Liver (tissue), 9 donors: ENCODE data around the gene GPATCH2. TPM values are rescaled to one million over a fixed set of nuclear protein-coding genes. Genes with fewer than 3 reads are reported as not detected.

Experiments used
- DNase-seq: peaks from one replicate; pipeline ENCODE4 v3.0.0-alpha.2; 2017; ENCODE audit warnings: low spot score
- H3K27ac ChIP-seq, 2 donors: one replicate each; pipeline ENCODE4 v1.7.0; 2013; ENCODE audit warnings: inconsistent platforms in 2 of 2, low read length in 2 of 2, control low read depth in 1 of 2, low read depth in 1 of 2, mild to moderate bottlenecking in 1 of 2
- H3K27me3 ChIP-seq, 4 donors: one replicate each; pipeline versions ENCODE4 v1.6.1 to v1.7.0; 2013; ENCODE audit warnings: low read length in 3 of 4, inconsistent platforms in 1 of 4, mild to moderate bottlenecking in 1 of 4, moderate library complexity in 1 of 4; ENCODE audit not compliant: control insufficient read depth in 4 of 4, insufficient read depth in 4 of 4
- H3K36me3 ChIP-seq, 4 donors: one replicate each; pipeline versions ENCODE4 v1.6.1 to v1.7.0; 2013; ENCODE audit warnings: low read length in 3 of 4, mild to moderate bottlenecking in 3 of 4, low read depth in 1 of 4, moderate library complexity in 1 of 4; ENCODE audit not compliant: control insufficient read depth in 4 of 4, insufficient read depth in 3 of 4
- H3K4me1 ChIP-seq, 4 donors: one replicate each; pipeline versions ENCODE4 v1.6.1 to v1.7.0; 2013; ENCODE audit warnings: low read length in 3 of 4, mild to moderate bottlenecking in 3 of 4, moderate library complexity in 1 of 4; ENCODE audit not compliant: control insufficient read depth in 4 of 4, insufficient read depth in 4 of 4
- H3K4me3 ChIP-seq, 3 donors: one replicate each; pipeline versions ENCODE4 v1.6.1 to v1.7.0; 2013; ENCODE audit warnings: low read length in 3 of 3, control low read depth in 1 of 3, low read depth in 1 of 3, mild to moderate bottlenecking in 1 of 3
- H3K9ac ChIP-seq, 2 donors: one replicate each; pipeline ENCODE4 v1.7.0; 2013; ENCODE audit warnings: low read length in 2 of 2, mild to moderate bottlenecking in 2 of 2, moderate library complexity in 2 of 2, control low read depth in 1 of 2, low read depth in 1 of 2
- H3K9me3 ChIP-seq, 4 donors: one replicate each; pipeline versions ENCODE4 v1.6.1 to v1.7.0; 2013; ENCODE audit warnings: low read length in 3 of 4; ENCODE audit not compliant: control insufficient read depth in 4 of 4
- EGR1 ChIP-seq, 2 donors: IDR thresholded peaks; 2 replicates each; pipeline ENCODE4 v1.6.1; 2016 to 2018; ENCODE audit warnings: antibody characterized with exemption in 2 of 2, low read depth in 2 of 2
- FOXA1 ChIP-seq: IDR thresholded peaks from 2 replicates; pipeline ENCODE4 v1.6.1; 2016; ENCODE audit warnings: antibody characterized with exemption
- FOXA2 ChIP-seq: IDR thresholded peaks from 2 replicates; pipeline ENCODE4 v1.6.1; 2016; ENCODE audit warnings: antibody characterized with exemption
- GABPA ChIP-seq, 2 donors: IDR thresholded peaks in 1 of 2; conservative IDR thresholded peaks in 1 of 2; 2 replicates each; pipeline ENCODE4 v1.6.1; 2016; ENCODE audit warnings: antibody characterized with exemption in 2 of 2, mild to moderate bottlenecking in 1 of 2, moderate library complexity in 1 of 2
- HNF4A ChIP-seq, 2 donors: conservative IDR thresholded peaks; 2 replicates each; pipeline ENCODE4 v1.6.1; 2016; ENCODE audit warnings: antibody characterized with exemption in 2 of 2, mild to moderate bottlenecking in 2 of 2
- HNF4G ChIP-seq: IDR thresholded peaks from 2 replicates; pipeline ENCODE4 v1.6.1; 2016; ENCODE audit warnings: antibody characterized with exemption
- JUND ChIP-seq, 2 donors: IDR thresholded peaks; 2 replicates each; pipeline ENCODE4 v1.6.1; 2016; ENCODE audit warnings: antibody characterized with exemption in 2 of 2
- NR2F2 ChIP-seq: IDR thresholded peaks from 2 replicates; pipeline ENCODE4 v1.6.1; 2016; ENCODE audit warnings: antibody characterized with exemption
- RAD21 ChIP-seq, 2 donors: IDR thresholded peaks; 2 replicates each; pipeline ENCODE4 v1.6.1; 2016; ENCODE audit warnings: antibody characterized with exemption in 2 of 2, mild to moderate bottlenecking in 2 of 2
- RXRA ChIP-seq, 2 donors: IDR thresholded peaks; 2 replicates each; pipeline ENCODE4 v1.6.1; 2017 to 2018; ENCODE audit warnings: antibody characterized with exemption in 2 of 2, mild to moderate bottlenecking in 1 of 2
- SP1 ChIP-seq: IDR thresholded peaks from 2 replicates; pipeline ENCODE4 v1.6.1; 2018; ENCODE audit warnings: antibody characterized with exemption, mild to moderate bottlenecking
- TAF1 ChIP-seq: conservative IDR thresholded peaks from 2 replicates; pipeline ENCODE4 v1.6.1; 2016; ENCODE audit warnings: antibody characterized with exemption, mild to moderate bottlenecking
- YY1 ChIP-seq: IDR thresholded peaks from 2 replicates; pipeline ENCODE4 v1.6.1; 2016; ENCODE audit warnings: antibody characterized with exemption, mild to moderate bottlenecking
- WGBS: extraction: QIAGEN DNeasy Blood & Tissue Kit; methylation state at CpG from one replicate; pipeline ENCODE4 v1.1.7; 2013; 5-methylcytosine and 5-hydroxymethylcytosine counted together
- polyA plus RNA-seq, 2 donors: library from polyadenylated mRNA; stranded (reverse) in 1 of 2; unstranded in 1 of 2; fragments of 200-250 nt in 1 of 2; fragments of >200 nt in 1 of 2; fragmentation: Nextera tagmentation in 1 of 2; extraction: Ambion mirVana in 1 of 2; gene quantifications; one replicate each; pipeline versions ENCODE4 v1.2.1 to v1.2.3, GENCODE V29; 2013 to 2015
- total RNA-seq, 2 donors: library from RNA; depleted of rRNA; stranded (reverse); fragments of >200 nt; gene quantifications; one replicate each; pipeline ENCODE4 v1.2.3, GENCODE V29; 2014
- TF ChIP-seq, protein P1 (sequence below): fragments of 150-350 bp; IDR thresholded peaks from 2 replicates; pipeline ENCODE4 v1.5.1; 2017; ENCODE audit warnings: improper control_type of control experiment, low read depth, low read length; ENCODE audit not compliant: missing input control
- TF ChIP-seq, protein P2 (sequence below): IDR thresholded peaks from 2 replicates; pipeline ENCODE4 v1.6.1; 2016; ENCODE audit warnings: antibody characterized with exemption
- TF ChIP-seq, protein P3 (sequence below): IDR thresholded peaks from 2 replicates; pipeline ENCODE4 v1.6.1; 2016; ENCODE audit warnings: antibody characterized with exemption, mild to moderate bottlenecking
- TF ChIP-seq, protein P4 (sequence below): IDR thresholded peaks from 2 replicates; pipeline ENCODE4 v1.6.1; 2016; ENCODE audit warnings: antibody characterized with exemption
- TF ChIP-seq, protein P5 (sequence below): IDR thresholded peaks from 2 replicates; pipeline ENCODE4 v1.6.1; 2016; ENCODE audit warnings: antibody characterized with exemption
- donor health status: healthy.
- donor health status: healthy.
- donor health status: healthy.
- donor health status: healthy.
- donor health status: healthy.

The GPATCH2 gene
- total and polyA plus RNA-seq, 4 donors: 1.6 to 11.2 (median 5.8) TPM

DNA sequence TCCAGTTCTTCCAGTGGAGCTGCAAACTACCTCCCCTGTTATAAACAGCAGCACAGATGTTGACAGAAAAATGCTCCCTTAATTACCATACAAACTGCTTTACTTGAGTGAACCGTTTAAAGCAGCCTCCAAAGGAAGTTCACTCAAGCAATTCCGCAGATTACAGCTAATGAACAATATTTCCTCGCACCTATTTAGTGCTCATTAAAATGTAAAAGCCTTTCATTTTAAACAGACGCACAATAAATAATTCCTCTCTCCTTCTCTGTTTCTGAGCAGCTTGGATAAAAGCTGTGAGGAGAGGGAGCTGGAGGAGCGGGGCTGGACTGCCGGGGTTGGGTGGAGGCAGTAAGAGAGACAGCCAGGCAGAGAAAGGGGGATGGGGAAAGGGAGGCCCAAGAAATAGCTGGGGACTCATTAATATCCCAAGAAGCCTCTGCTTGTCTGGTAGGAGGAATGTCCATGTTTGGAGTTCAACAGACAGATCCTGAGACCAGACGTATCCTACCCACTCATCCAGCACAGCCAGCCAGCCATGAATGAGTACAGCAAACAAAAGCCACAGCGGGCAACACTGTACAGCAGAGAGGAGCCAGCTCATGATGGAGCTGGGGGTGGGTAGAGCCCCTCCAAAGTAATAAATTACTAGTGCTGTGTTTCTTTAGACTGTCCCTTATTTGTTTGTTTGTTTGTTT, 227.7 kb downstream of the GPATCH2 start:
- Histone ChIP-seq H3K9ac (no peak overlapping the region), H3K4me1 (no peaks in the 10 kb centered on the region), H3K27me3 (peaks cover 0 to 2% (median 0%) of the 10 kb centered on the region in 4 donors), H3K36me3 (no peaks in the 10 kb centered on the region), H3K9me3 (no peaks in the 10 kb centered on the region), H3K4me3 (no peak overlapping the region), H3K27ac (no peak overlapping the region)
- TF ChIP-seq JUND (IDR thresholded peaks at IDR 0.05) (no peak), GABPA (IDR thresholded peaks at IDR 0.05 in 1 of 2, conservative IDR thresholded peaks at IDR 0.05 in 1 of 2) (no peak), SP1 (no peak), HNF4A (conservative IDR thresholded peaks at IDR 0.05) (no peak), NR2F2 (no peak), EGR1 (IDR thresholded peaks at IDR 0.05; ENCODE audit: low read depth in 2 of 2) (no peak), FOXA1 (no peak), HNF4G (no peak), YY1 (no peak), TAF1 (no peak), RAD21 (IDR thresholded peaks at IDR 0.05) (no peak), RXRA (IDR thresholded peaks at IDR 0.05) (no peak), FOXA2 (no peak)
- TF ChIP-seq, protein P1, sequence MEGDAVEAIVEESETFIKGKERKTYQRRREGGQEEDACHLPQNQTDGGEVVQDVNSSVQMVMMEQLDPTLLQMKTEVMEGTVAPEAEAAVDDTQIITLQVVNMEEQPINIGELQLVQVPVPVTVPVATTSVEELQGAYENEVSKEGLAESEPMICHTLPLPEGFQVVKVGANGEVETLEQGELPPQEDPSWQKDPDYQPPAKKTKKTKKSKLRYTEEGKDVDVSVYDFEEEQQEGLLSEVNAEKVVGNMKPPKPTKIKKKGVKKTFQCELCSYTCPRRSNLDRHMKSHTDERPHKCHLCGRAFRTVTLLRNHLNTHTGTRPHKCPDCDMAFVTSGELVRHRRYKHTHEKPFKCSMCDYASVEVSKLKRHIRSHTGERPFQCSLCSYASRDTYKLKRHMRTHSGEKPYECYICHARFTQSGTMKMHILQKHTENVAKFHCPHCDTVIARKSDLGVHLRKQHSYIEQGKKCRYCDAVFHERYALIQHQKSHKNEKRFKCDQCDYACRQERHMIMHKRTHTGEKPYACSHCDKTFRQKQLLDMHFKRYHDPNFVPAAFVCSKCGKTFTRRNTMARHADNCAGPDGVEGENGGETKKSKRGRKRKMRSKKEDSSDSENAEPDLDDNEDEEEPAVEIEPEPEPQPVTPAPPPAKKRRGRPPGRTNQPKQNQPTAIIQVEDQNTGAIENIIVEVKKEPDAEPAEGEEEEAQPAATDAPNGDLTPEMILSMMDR: no peak
- TF ChIP-seq, protein P2, sequence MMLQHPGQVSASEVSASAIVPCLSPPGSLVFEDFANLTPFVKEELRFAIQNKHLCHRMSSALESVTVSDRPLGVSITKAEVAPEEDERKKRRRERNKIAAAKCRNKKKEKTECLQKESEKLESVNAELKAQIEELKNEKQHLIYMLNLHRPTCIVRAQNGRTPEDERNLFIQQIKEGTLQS: no peak
- TF ChIP-seq, protein P3, sequence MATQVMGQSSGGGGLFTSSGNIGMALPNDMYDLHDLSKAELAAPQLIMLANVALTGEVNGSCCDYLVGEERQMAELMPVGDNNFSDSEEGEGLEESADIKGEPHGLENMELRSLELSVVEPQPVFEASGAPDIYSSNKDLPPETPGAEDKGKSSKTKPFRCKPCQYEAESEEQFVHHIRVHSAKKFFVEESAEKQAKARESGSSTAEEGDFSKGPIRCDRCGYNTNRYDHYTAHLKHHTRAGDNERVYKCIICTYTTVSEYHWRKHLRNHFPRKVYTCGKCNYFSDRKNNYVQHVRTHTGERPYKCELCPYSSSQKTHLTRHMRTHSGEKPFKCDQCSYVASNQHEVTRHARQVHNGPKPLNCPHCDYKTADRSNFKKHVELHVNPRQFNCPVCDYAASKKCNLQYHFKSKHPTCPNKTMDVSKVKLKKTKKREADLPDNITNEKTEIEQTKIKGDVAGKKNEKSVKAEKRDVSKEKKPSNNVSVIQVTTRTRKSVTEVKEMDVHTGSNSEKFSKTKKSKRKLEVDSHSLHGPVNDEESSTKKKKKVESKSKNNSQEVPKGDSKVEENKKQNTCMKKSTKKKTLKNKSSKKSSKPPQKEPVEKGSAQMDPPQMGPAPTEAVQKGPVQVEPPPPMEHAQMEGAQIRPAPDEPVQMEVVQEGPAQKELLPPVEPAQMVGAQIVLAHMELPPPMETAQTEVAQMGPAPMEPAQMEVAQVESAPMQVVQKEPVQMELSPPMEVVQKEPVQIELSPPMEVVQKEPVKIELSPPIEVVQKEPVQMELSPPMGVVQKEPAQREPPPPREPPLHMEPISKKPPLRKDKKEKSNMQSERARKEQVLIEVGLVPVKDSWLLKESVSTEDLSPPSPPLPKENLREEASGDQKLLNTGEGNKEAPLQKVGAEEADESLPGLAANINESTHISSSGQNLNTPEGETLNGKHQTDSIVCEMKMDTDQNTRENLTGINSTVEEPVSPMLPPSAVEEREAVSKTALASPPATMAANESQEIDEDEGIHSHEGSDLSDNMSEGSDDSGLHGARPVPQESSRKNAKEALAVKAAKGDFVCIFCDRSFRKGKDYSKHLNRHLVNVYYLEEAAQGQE: no peak
- TF ChIP-seq, protein P4, sequence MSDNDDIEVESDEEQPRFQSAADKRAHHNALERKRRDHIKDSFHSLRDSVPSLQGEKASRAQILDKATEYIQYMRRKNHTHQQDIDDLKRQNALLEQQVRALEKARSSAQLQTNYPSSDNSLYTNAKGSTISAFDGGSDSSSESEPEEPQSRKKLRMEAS: no peak
- TF ChIP-seq, protein P5, sequence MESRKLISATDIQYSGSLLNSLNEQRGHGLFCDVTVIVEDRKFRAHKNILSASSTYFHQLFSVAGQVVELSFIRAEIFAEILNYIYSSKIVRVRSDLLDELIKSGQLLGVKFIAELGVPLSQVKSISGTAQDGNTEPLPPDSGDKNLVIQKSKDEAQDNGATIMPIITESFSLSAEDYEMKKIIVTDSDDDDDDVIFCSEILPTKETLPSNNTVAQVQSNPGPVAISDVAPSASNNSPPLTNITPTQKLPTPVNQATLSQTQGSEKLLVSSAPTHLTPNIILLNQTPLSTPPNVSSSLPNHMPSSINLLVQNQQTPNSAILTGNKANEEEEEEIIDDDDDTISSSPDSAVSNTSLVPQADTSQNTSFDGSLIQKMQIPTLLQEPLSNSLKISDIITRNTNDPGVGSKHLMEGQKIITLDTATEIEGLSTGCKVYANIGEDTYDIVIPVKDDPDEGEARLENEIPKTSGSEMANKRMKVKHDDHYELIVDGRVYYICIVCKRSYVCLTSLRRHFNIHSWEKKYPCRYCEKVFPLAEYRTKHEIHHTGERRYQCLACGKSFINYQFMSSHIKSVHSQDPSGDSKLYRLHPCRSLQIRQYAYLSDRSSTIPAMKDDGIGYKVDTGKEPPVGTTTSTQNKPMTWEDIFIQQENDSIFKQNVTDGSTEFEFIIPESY: no peak
- DNase-seq: no peak
- 73% methylated on average over 8 of the region's 8 CpGs for WGBS
